Upper lobe of left lung (tissue), 4 donors: Measurements from ENCODE around the gene DGKZ.

Experiments
- EP300 ChIP-seq, 4 donors: sonication (generic); formaldehyde crosslinking; IDR thresholded peaks; one replicate each; pipeline ENCODE4 v1.5.1; 2017; ENCODE audit warnings: antibody characterized with exemption in 4 of 4, control low read depth in 2 of 4
- POLR2A ChIP-seq, 4 donors: fragments of 450-650 bp; IDR thresholded peaks; one replicate each; pipeline ENCODE4 v1.5.1; 2016 to 2017; ENCODE audit warnings: antibody characterized with exemption in 4 of 4, mild to moderate bottlenecking in 2 of 4
- POLR2AphosphoS5 ChIP-seq, 2 donors: sonication (generic); formaldehyde crosslinking; IDR thresholded peaks; one replicate each; pipeline ENCODE4 v1.5.1; 2017; ENCODE audit warnings: antibody characterized with exemption in 2 of 2
- TF ChIP-seq, protein P1 (sequence below), 6 experiments: fragments of 450-650 bp in 4 of 6; fragments of 200-600 bp in 2 of 6; sonication (generic) in 2 of 6; IDR thresholded peaks; one replicate each; pipeline ENCODE4 v1.5.1; 2016 to 2019; ENCODE audit warnings: antibody characterized with exemption in 6 of 6

- TF ChIP-seq EP300 (IDR thresholded peaks at IDR 0.05) (no peak), POLR2A (IDR thresholded peaks at IDR 0.05) (no peak), POLR2AphosphoS5 (IDR thresholded peaks at IDR 0.05) (no peak)
- TF ChIP-seq, protein P1, sequence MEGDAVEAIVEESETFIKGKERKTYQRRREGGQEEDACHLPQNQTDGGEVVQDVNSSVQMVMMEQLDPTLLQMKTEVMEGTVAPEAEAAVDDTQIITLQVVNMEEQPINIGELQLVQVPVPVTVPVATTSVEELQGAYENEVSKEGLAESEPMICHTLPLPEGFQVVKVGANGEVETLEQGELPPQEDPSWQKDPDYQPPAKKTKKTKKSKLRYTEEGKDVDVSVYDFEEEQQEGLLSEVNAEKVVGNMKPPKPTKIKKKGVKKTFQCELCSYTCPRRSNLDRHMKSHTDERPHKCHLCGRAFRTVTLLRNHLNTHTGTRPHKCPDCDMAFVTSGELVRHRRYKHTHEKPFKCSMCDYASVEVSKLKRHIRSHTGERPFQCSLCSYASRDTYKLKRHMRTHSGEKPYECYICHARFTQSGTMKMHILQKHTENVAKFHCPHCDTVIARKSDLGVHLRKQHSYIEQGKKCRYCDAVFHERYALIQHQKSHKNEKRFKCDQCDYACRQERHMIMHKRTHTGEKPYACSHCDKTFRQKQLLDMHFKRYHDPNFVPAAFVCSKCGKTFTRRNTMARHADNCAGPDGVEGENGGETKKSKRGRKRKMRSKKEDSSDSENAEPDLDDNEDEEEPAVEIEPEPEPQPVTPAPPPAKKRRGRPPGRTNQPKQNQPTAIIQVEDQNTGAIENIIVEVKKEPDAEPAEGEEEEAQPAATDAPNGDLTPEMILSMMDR (IDR thresholded peaks at IDR 0.05), result no peak
Measured at GRCh38 chr11:46422588-46422987, 75.3 kb downstream of the DGKZ start.
